Measurements from ENCODE around the gene TUBA4A. TPM values are rescaled to one million over a fixed set of nuclear protein-coding genes. Genes with fewer than 3 reads are reported as not detected.

Gene TUBA4A
- total and polyA plus RNA-seq, 2 of the 4 experiments (the other 2 are of a cell fraction): 21.9 to 35.6 TPM

DNA sequence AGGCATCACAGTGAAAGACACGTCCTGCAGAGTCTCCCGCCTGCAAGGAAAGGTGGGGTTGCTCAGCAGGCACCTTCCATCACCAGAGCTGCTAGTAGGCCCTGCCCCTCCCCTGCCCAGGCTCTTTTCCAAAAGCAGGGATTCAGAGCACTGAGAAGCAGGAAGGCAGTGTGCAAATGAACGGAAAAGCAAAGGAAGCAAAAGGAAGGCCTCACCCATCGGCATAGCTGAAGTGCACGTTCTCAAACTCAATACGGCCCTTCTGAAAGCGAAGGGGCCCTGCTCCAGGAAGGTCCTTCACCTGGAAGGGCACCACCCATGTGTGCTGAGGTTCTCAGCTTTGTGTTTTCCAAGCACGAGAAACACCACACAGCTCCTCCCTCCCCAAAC lies 40.7 kb downstream of the TUBA4A start:
- H3K4ac ChIP-seq (ENCODE audit: low read depth, low read length): no peak overlapping the region
- no peak overlapping the region for H2BK5ac ChIP-seq (ENCODE audit: low read depth, low read length, poor library complexity, severe bottlenecking)
- H3K23ac ChIP-seq (ENCODE audit: low read depth, low read length): no peak overlapping the region
- in situ Hi-C loops (cut with MboI; ENCODE audit: low sequenced_read_pairs): no loop called here
- H3K56ac ChIP-seq (ENCODE audit: extremely low read depth, insufficient read depth, low read length): no peak overlapping the region
- TF ChIP-seq MAZ (IDR thresholded peaks at IDR 0.05; ENCODE audit: borderline replicate concordance, low read depth, low read length) (no peak), BHLHE40 (IDR thresholded peaks at IDR 0.05; ENCODE audit: low read depth, low read length) (no peak), NFE2L2 (IDR thresholded peaks at IDR 0.05; ENCODE audit: low read depth, low read length) (no peak), MAFK (IDR thresholded peaks at IDR 0.05; ENCODE audit: low read depth, low read length) (no peak), RFX5 (IDR thresholded peaks at IDR 0.05; ENCODE audit: low read depth, low read length) (no peak), MXI1 (IDR thresholded peaks at IDR 0.05; ENCODE audit: borderline replicate concordance, low read depth, low read length) (no peak), SMC3 (IDR thresholded peaks at IDR 0.05; ENCODE audit: low read depth, low read length) (no peak), RAD21 (IDR thresholded peaks at IDR 0.05; ENCODE audit: low read length) (no peak), CHD1 (IDR thresholded peaks at IDR 0.05; ENCODE audit: low read depth, low read length) (no peak), FOS (IDR thresholded peaks at IDR 0.05; ENCODE audit: low read depth, low read length) (no peak), POLR2A (IDR thresholded peaks at IDR 0.05; ENCODE audit: low read depth, low read length) (no peak), CEBPB (IDR thresholded peaks at IDR 0.05; ENCODE audit: low read depth, low read length) (no peak), RCOR1 (IDR thresholded peaks at IDR 0.05; ENCODE audit: insufficient replicate concordance, low read length) (no peak)
- TF ChIP-seq, protein P1, sequence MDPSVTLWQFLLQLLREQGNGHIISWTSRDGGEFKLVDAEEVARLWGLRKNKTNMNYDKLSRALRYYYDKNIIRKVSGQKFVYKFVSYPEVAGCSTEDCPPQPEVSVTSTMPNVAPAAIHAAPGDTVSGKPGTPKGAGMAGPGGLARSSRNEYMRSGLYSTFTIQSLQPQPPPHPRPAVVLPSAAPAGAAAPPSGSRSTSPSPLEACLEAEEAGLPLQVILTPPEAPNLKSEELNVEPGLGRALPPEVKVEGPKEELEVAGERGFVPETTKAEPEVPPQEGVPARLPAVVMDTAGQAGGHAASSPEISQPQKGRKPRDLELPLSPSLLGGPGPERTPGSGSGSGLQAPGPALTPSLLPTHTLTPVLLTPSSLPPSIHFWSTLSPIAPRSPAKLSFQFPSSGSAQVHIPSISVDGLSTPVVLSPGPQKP (IDR thresholded peaks at IDR 0.05; ENCODE audit: borderline replicate concordance, low read depth, low read length): no peak
- TF ChIP-seq, protein P2, sequence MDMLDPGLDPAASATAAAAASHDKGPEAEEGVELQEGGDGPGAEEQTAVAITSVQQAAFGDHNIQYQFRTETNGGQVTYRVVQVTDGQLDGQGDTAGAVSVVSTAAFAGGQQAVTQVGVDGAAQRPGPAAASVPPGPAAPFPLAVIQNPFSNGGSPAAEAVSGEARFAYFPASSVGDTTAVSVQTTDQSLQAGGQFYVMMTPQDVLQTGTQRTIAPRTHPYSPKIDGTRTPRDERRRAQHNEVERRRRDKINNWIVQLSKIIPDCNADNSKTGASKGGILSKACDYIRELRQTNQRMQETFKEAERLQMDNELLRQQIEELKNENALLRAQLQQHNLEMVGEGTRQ (IDR thresholded peaks at IDR 0.05; ENCODE audit: low read depth, low read length): no peak
- TF ChIP-seq, protein P3, sequence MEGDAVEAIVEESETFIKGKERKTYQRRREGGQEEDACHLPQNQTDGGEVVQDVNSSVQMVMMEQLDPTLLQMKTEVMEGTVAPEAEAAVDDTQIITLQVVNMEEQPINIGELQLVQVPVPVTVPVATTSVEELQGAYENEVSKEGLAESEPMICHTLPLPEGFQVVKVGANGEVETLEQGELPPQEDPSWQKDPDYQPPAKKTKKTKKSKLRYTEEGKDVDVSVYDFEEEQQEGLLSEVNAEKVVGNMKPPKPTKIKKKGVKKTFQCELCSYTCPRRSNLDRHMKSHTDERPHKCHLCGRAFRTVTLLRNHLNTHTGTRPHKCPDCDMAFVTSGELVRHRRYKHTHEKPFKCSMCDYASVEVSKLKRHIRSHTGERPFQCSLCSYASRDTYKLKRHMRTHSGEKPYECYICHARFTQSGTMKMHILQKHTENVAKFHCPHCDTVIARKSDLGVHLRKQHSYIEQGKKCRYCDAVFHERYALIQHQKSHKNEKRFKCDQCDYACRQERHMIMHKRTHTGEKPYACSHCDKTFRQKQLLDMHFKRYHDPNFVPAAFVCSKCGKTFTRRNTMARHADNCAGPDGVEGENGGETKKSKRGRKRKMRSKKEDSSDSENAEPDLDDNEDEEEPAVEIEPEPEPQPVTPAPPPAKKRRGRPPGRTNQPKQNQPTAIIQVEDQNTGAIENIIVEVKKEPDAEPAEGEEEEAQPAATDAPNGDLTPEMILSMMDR (conservative IDR thresholded peaks at IDR 0.05; ENCODE audit: low read depth, low read length): no peak
- H2BK15ac ChIP-seq (ENCODE audit: low read depth, low read length): no peak overlapping the region
- H2BK120ac ChIP-seq (ENCODE audit: low read depth, low read length): no peak overlapping the region
- no peak overlapping the region for H4K5ac ChIP-seq (ENCODE audit: low read depth, low read length)
- no peak overlapping the region for H2AK5ac ChIP-seq (ENCODE audit: low read depth, low read length)
- no peak overlapping the region for H3K27ac ChIP-seq (ENCODE audit: insufficient read depth, low read length)
- H3K4me3 ChIP-seq (ENCODE audit: insufficient read depth, low read depth, low read length): no peak overlapping the region
- no peak overlapping the region for H2AFZ ChIP-seq (replicated peaks; ENCODE audit: low read length, poor library complexity)
- H3K14ac ChIP-seq (replicated peaks; ENCODE audit: low read depth, low read length): no peak overlapping the region
- peaks cover 8 to 31% of the 10 kb centered on the region in 2 experiments; a peak in 3 of 4 replicates for H3K79me1 ChIP-seq (ENCODE audit: low read depth in 1 of 2, low read length in 2 of 2)
- no peak overlapping the region for H3K9ac ChIP-seq (ENCODE audit: low read depth, low read length)
- H2AK9ac ChIP-seq (replicated peaks; ENCODE audit: low read depth, low read length, poor library complexity): peak overlapping the region; percentile 5
- no peak overlapping the region for H3K18ac ChIP-seq (ENCODE audit: low read depth, low read length)
- ChIA-PET POLR2A (ENCODE audit: unreplicated experiment) (no interaction called here), CTCF (no interaction called here)
- no peaks in the 10 kb centered on the region for H3K27me3 ChIP-seq (ENCODE audit: control insufficient read depth, insufficient read depth, low read length)
- dilution Hi-C loops (cut with HindIII; ENCODE audit: low sequenced_read_pairs, unreplicated experiment): no loop called here
- peaks cover 5% of the 10 kb centered on the region for H3K4me1 ChIP-seq (ENCODE audit: control insufficient read depth, insufficient read depth, low read length)
- H3K4me2 ChIP-seq (ENCODE audit: low read depth, low read length): no peak overlapping the region
- peaks cover 9% of the 10 kb centered on the region for H4K20me1 ChIP-seq (ENCODE audit: insufficient read depth, low read length)
- ATAC-seq (ENCODE audit: low read depth) (no peak), DNase-seq (no peak)
- WGBS, 2 experiments (ENCODE audit: extremely low coverage in 2 of 2, insufficient read length in 1 of 2): no CpG with 5 or more reads among the region's 8 CpGs
- intact Hi-C loops (cut with micrococcal nuclease): no loop called here
- peaks cover 9% of the 10 kb centered on the region for H3K9me1 ChIP-seq (ENCODE audit: insufficient read depth, low read length)
- no TSS peak for BruUV-seq (replicated peaks)
- H2BK20ac ChIP-seq (ENCODE audit: low read depth, low read length): no peak overlapping the region
- H3K36me3 ChIP-seq (ENCODE audit: control insufficient read depth, insufficient read depth, low read length): peaks cover 59% of the 10 kb centered on the region
- H4K91ac ChIP-seq (ENCODE audit: insufficient read depth, low read depth, low read length): no peak overlapping the region
- no peaks in the 10 kb centered on the region for H3K9me3 ChIP-seq (ENCODE audit: control insufficient read depth, insufficient read depth, low read length)
- no peak overlapping the region for H4K8ac ChIP-seq (ENCODE audit: low read depth in 2 of 2, low read length in 2 of 2)

All from IMR-90 (cell line).